Measurements from ENCODE around the gene TNNT3.

TNNT3 gene

GRCh38 chr11:1935156-1936071 is 15.9 kb downstream of the TNNT3 start:
- Histone ChIP-seq H4K20me1 (ENCODE audit: control insufficient read depth, insufficient read depth, low read depth, low read length) (no peaks in the 10 kb centered on the region), H3F3A (ENCODE audit: control insufficient read depth, insufficient read depth) (no peaks in the 10 kb centered on the region), H3K27me3 (ENCODE audit: control insufficient read depth, low read length) (no peaks in the 10 kb centered on the region), H3K4me3 (ENCODE audit: low read length) (no peak overlapping the region), H3K27ac (ENCODE audit: low read depth, low read length) (no peak overlapping the region), H3K36me3 (ENCODE audit: control insufficient read depth, low read length) (no peaks in the 10 kb centered on the region), H3K4me1 (ENCODE audit: control insufficient read depth, low read length) (no peaks in the 10 kb centered on the region), H3K9me2 (replicated peaks; ENCODE audit: control insufficient read depth, low read length) (no peaks in the 10 kb centered on the region), H3K79me2 (ENCODE audit: control insufficient read depth, low read length) (no peaks in the 10 kb centered on the region), H3K4me2 (ENCODE audit: low read length) (no peak overlapping the region), H3K9me3 (ENCODE audit: control insufficient read depth, insufficient read depth, low read length) (no peaks in the 10 kb centered on the region)
- no peak for TF ChIP-seq CTCF (IDR thresholded peaks at IDR 0.05; ENCODE audit: low read depth, low read length, poor library complexity, severe bottlenecking)
- TF ChIP-seq EZH2phosphoT487 (IDR thresholded peaks at IDR 0.05; ENCODE audit: borderline replicate concordance, low read length), result no peak

DNA sequence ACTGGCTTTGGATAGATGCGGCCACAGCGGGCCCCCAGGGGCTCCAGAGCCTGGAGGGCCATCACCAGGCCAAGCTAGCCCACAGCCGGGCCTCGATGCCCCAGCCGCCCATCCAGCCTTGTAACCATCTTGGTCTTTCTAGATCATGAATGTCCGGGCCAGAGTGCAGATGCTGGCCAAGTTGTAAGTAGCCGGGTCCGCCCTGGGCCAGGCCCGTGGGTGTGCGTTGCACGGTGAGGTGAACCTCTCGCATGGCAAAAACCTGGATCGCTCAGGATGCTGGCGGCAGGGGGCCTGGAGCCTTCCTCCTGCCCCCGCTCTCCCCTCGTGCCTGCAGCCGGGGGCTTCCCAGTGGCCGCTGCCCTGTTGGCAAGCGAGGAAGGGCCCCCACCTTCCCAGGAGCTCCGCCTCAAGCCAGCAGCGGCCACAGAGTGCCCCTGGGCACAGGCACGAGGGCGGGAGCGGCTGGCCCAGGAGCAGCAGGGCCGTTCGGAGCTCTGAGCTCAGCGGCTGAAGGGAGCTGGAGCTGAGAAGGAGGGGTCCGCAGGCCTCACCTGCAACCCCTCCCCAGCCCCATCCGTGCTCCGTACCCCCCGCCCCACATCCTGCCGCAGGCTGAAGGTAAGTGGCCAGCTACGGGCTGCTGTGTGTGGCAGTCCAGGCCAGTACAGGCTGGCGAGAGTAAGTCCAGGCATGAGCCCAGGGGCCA is 16.7 kb downstream of the TNNT3 start:
- Histone ChIP-seq H3K4me2 (ENCODE audit: low read length) (no peak overlapping the region), H3K9me2 (replicated peaks; ENCODE audit: control insufficient read depth, low read length) (no peaks in the 10 kb centered on the region), H3K36me3 (ENCODE audit: control insufficient read depth, low read length) (no peaks in the 10 kb centered on the region), H3K9me3 (ENCODE audit: control insufficient read depth, insufficient read depth, low read length) (no peaks in the 10 kb centered on the region), H3K79me2 (ENCODE audit: control insufficient read depth, low read length) (no peaks in the 10 kb centered on the region), H3K4me1 (ENCODE audit: control insufficient read depth, low read length) (no peaks in the 10 kb centered on the region), H3K27ac (ENCODE audit: low read depth, low read length) (no peak overlapping the region), H3K4me3 (ENCODE audit: low read length) (no peak overlapping the region), H3K27me3 (ENCODE audit: control insufficient read depth, low read length) (no peaks in the 10 kb centered on the region), H4K20me1 (ENCODE audit: control insufficient read depth, insufficient read depth, low read depth, low read length) (no peaks in the 10 kb centered on the region), H3F3A (ENCODE audit: control insufficient read depth, insufficient read depth) (no peaks in the 10 kb centered on the region)
- no peak for TF ChIP-seq CTCF (IDR thresholded peaks at IDR 0.05; ENCODE audit: low read depth, low read length, poor library complexity, severe bottlenecking)
- no peak for TF ChIP-seq EZH2phosphoT487 (IDR thresholded peaks at IDR 0.05; ENCODE audit: borderline replicate concordance, low read length)

DNA sequence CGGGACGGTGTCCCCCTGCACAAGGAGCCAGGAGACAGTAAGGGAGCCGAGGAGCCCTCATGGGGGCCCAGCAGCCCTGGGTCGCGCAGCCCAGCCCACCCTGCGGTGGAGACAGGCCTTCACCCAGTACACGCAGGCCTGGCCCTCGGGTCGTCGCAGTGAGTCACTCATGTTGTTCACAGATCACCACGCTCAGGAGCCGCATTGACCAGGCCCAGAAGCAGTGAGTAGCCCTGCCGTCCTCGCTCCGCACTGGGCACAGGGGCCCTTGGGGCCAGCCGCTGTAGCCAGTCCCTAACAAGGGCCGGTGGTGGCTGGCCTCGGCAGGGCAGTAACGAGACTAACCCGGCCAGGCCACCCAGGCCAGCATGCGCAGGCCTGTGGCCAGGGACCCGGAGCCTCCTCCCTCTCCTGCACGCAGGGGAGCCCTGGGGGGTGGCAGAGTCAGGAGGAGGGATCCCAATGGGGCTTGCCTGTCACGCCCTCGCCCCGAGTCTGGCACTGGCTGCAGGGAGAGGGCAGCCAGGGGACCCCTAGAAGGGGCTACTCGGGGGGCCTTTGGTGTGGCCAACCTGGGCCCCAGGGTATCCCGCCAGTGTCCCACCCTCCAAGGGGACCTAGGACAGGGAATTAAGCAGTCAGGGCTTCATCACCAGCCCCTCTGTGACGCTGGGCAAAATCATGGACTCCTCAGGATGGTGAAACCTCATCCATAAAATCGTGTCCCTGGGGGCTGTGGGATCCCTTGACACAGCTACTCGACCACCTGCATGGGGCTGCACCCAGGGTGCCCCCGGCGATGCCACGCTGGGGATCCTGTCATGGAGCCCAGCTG is 17.5 kb downstream of the TNNT3 start:
- no peaks in the 10 kb centered on the region for H3K4me1 ChIP-seq (ENCODE audit: control insufficient read depth, low read length)
- no peak for TF ChIP-seq CTCF (IDR thresholded peaks at IDR 0.05; ENCODE audit: low read depth, low read length, poor library complexity, severe bottlenecking)
- no peak for TF ChIP-seq EZH2phosphoT487 (IDR thresholded peaks at IDR 0.05; ENCODE audit: borderline replicate concordance, low read length)
- H3F3A ChIP-seq (ENCODE audit: control insufficient read depth, insufficient read depth), result no peaks in the 10 kb centered on the region
- no peaks in the 10 kb centered on the region for H3K79me2 ChIP-seq (ENCODE audit: control insufficient read depth, low read length)
- H3K36me3 ChIP-seq (ENCODE audit: control insufficient read depth, low read length), result no peaks in the 10 kb centered on the region
- no peaks in the 10 kb centered on the region for H3K27me3 ChIP-seq (ENCODE audit: control insufficient read depth, low read length)
- no peak overlapping the region for H3K27ac ChIP-seq (ENCODE audit: low read depth, low read length)
- no peaks in the 10 kb centered on the region for H3K9me2 ChIP-seq (replicated peaks; ENCODE audit: control insufficient read depth, low read length)
- no peak overlapping the region for H3K4me2 ChIP-seq (ENCODE audit: low read length)
- H3K9me3 ChIP-seq (ENCODE audit: control insufficient read depth, insufficient read depth, low read length), result no peaks in the 10 kb centered on the region
- no peaks in the 10 kb centered on the region for H4K20me1 ChIP-seq (ENCODE audit: control insufficient read depth, insufficient read depth, low read depth, low read length)
- H3K4me3 ChIP-seq (ENCODE audit: low read length), result no peak overlapping the region
